ENCODE data around the gene DYNC1H1.

GRCh38 chr14:102077382-102077709, 113.0 kb downstream of the DYNC1H1 start:
- TF ChIP-seq CTCF (IDR thresholded peaks at IDR 0.05 in 8 of 11, conservative IDR thresholded peaks at IDR 0.05 in 3 of 11) (no peak), POLR2AphosphoS5 (IDR thresholded peaks at IDR 0.05) (no peak)

Data from spleen (tissue), 7 donors.